GM12872 (cell line): ENCODE results near the gene GJC1.

Experiments used
- TF ChIP-seq, protein P1 (sequence below): IDR thresholded peaks from 3 replicates; pipeline ENCODE4 v1.5.1; 2011; ENCODE audit warnings: low read depth, mild to moderate bottlenecking, low read length, moderate library complexity; ENCODE audit not compliant: insufficient read depth

Gene GJC1

DNA sequence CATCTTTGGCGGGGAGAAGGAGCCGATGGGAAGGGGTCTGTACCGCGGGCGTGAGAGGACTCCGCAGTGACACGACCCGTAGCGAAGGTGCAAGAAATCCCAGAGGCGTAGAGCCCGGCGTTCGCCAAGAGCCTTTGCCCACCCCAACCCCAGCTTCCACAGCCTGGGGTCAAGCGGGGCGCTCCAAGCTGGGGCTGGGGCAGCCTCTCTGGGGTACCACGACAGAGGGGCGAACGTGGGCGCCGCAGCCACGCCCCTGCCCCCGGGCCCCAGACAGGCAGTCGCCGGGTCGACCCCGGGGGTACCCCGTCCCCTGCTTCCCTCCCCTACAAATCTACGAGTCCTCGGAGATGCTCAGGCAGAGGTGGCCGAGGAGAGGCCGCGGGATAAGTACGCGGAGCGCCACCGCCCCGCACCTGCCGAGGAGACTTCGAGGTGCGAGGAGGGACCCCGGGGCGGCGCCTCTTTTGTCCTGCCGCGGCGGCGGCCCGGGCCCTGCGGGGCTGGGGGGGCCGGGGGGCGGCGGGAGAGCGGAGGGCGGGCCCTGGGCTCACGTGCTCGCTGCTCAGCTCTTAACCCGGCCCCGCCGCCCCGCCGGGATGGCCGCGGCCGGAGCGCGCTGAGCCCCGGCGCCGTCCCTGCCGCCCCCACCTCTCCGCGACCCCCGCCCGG, 71.5 kb downstream of the GJC1 start, which contains the start of gene ADAM11:
Gene ADAM11, plus strand, starts transcription at position 575 of the 672 bp plus-strand sequence. CDS start 212 bp downstream, outside the sequence.
- TF ChIP-seq, protein P1, sequence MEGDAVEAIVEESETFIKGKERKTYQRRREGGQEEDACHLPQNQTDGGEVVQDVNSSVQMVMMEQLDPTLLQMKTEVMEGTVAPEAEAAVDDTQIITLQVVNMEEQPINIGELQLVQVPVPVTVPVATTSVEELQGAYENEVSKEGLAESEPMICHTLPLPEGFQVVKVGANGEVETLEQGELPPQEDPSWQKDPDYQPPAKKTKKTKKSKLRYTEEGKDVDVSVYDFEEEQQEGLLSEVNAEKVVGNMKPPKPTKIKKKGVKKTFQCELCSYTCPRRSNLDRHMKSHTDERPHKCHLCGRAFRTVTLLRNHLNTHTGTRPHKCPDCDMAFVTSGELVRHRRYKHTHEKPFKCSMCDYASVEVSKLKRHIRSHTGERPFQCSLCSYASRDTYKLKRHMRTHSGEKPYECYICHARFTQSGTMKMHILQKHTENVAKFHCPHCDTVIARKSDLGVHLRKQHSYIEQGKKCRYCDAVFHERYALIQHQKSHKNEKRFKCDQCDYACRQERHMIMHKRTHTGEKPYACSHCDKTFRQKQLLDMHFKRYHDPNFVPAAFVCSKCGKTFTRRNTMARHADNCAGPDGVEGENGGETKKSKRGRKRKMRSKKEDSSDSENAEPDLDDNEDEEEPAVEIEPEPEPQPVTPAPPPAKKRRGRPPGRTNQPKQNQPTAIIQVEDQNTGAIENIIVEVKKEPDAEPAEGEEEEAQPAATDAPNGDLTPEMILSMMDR, result no peak

DNA sequence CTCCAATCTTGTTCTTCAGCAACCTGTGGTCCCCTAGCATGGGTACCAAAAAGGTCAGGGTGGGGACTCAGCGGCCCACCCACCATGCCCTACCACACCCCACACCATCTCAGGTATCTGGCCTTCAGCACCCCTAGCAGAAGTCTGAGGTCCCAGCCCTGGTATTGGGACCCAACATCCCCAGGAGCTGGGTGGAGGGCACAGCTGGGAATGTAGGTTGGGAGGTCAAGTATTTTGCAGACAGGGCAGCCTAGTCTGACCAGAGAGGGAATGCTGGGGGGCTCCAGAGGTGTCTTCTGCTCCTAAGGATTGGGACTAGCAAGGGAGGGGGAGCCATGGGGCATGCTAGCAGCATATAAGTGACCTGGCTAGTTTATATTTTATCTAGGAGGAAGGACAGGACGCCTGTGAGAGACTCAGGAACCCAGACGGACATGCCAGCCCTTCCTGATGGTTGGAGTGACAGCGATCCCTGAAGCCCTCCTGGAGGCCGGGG, 72.1 kb downstream of the GJC1 start:
- TF ChIP-seq, protein P1, result no peak

DNA sequence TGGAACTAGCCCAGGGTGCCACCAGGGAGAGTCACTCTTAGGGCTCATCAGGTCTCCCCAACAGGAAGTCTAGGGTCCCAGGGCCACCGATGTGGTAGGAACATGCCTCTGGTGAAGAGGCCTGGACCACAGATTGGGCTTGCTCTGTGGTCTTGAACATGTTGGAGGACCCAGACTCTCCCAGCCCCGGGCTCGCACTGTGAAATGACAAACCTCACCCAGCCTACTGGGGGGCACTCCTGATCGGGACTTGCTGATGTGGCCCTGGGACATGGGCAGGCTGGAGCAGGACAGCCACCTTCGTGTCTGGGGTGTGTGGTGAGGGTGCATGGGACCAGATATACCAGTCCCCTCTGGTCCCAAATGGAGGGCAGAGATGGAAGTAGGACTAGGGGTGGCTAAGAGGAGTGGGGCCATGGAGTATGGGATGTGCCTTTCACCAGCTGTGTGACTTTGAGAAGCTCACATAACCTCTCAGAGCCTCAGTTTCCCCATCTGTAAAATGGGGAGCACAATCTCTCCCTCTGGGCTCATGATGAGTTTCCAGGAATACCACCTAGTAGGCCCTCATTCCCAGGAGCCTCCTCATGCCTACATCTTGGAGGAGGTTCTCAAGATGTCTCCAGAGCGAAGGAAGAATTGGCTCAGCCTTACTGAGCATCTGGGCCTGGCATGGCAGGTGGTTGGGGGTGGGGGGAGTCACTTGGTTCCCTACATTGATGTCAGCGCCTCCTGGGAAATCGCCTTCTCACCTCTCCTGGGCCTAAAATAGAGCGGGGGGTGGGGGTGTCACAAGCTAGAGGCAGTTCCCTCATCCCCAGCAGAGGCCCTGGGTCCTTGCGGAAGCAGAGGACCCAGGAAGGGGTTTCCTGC, 72.8 kb downstream of the GJC1 start:
- TF ChIP-seq, protein P1, result no peak

DNA sequence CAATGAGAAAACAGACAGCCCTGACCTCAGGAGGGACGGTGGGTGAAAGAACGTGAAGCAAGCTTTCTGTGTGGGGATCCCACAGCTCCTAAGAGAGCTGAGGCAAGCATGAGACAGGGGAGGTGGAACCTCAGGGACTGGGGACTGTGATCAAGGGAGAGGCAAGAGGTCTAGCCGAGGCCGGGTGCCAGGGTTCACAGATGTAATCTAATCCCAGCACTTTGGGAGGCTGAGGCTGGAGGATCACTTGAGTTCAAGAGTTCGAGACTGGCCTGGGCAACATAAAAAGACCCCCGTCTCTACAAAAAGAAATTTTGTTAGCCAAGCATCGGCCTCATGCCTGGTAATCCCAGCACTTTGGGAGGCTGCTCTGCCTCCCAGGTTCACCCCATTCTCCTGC, 75.8 kb downstream of the GJC1 start:
- TF ChIP-seq, protein P1, result no peak

DNA sequence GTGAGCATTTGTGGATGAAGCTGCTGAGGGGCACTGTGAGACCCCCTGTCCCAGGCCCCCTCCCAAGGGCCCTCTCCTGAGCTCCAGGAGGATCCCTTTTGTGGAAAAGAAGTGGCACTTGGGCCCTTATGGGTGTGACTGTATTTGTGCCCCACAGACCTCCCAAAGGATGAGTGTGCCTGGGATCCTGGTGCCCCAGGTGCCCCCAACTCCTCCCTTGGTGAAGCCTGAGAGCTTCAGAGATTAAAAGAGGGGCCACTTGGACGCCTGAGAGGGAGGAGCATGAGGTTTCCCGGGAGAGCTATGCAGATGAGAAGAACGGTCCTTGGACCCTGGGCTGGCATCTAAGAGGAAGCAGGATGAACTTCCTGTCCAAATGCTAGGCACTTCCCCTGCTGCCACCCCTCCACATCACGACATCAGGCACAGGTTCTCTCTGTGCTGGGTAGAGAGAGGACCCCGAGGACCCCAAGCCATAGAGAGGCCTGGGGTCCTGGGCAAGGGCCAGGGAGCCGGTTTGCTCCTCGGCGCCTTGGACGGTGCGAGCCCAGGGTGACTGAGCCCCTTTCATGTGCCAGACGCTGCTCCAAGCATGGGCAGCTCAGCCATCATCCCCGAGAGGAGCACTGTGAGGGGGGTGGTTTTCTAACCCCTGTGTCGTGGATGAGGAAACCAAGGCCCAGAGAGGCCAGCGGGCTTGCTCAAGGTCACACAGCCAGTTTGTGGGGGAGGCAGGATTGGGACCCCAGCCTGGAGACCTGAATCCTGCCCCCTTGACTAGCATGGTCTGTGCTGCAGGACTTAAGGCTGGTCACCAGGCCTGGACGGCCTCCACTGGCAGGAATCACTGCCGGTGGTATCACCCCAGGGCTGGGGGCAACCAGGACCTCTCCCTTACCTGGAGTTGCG, 76.9 kb downstream of the GJC1 start:
- TF ChIP-seq, protein P1, result no peak

DNA sequence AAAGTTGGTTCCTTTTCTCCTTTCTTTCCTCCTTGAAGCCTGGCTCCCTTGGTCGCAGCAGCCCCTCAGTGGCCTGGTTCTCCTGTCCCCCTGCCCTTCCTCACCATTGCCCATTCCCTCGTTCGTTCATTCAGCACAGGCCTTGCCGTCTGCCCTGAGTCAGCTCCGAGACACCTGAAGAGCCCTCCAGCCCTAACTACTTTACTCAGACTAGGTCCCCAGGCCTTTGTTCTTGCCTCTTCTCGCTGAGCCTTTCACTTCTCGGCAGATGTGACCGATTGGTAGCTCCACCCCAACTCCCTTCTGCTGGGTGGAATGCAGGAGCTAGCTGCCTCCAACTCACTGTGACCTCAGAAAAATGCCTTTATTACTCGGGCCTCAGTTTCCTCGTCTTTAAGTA, 78.3 kb downstream of the GJC1 start:
- TF ChIP-seq, protein P1, result no peak
